COR-L47 (cell line): ENCODE results near the gene PIGZ.

Source experiments
- DNase-seq: peaks from one replicate; lab custom pipeline; 2025; lab: John Stamatoyannopoulos, UW

Gene PIGZ

GRCh38 chr3:196983186-196983585 lies 14.6 kb upstream of the PIGZ start:
- no peak for DNase-seq

- no peak for DNase-seq
Measured at GRCh38 chr3:196981657-196982056, 13.0 kb upstream of the PIGZ start.

GRCh38 chr3:196979545-196979944 lies 10.9 kb upstream of the PIGZ start:
- no peak for DNase-seq

- DNase-seq: no peak
Measured at GRCh38 chr3:196976941-196977340, 8.3 kb upstream of the PIGZ start.

GRCh38 chr3:196975349-196975748 lies 6.7 kb upstream of the PIGZ start:
- no peak for DNase-seq

- DNase-seq: no peak
Measured at GRCh38 chr3:196974661-196975060, 6.0 kb upstream of the PIGZ start.

GRCh38 chr3:196971094-196971698 lies 2.6 kb upstream of the PIGZ start:
- no peak for DNase-seq

- no peak for DNase-seq
Measured at GRCh38 chr3:196970547-196971093, 2.0 kb upstream of the PIGZ start.

GRCh38 chr3:196969660-196970546 lies 1.3 kb upstream of the PIGZ start:
- DNase-seq: peak; percentile 57

GRCh38 chr3:196969134-196969659 lies 564 bp upstream of the PIGZ start:
- peak; percentile 24 for DNase-seq

GRCh38 chr3:196967412-196968232 lies 1.0 kb downstream of the PIGZ start:
- DNase-seq: no peak

- no peak for DNase-seq
Measured at GRCh38 chr3:196966526-196967401, 1.9 kb downstream of the PIGZ start.

- no peak for DNase-seq
Measured at GRCh38 chr3:196965804-196966173, 2.8 kb downstream of the PIGZ start.

GRCh38 chr3:196965112-196965803 lies 3.4 kb downstream of the PIGZ start:
- DNase-seq: no peak

- no peak for DNase-seq
Measured at GRCh38 chr3:196963631-196963953, 5.0 kb downstream of the PIGZ start.

- DNase-seq: no peak
Measured at GRCh38 chr3:196962930-196963630, 5.6 kb downstream of the PIGZ start.

GRCh38 chr3:196962108-196962929 lies 6.3 kb downstream of the PIGZ start:
- DNase-seq: no peak

GRCh38 chr3:196954832-196955231 lies 13.8 kb downstream of the PIGZ start:
- DNase-seq: no peak

- no peak for DNase-seq
Measured at GRCh38 chr3:196951371-196951770, 17.3 kb downstream of the PIGZ start.
